Aorta (tissue), 5 donors: Measurements from ENCODE around the gene UBE2E1. TPM values are rescaled to one million over a fixed set of nuclear protein-coding genes. Genes with fewer than 3 reads are reported as not detected.

Source experiments
- ATAC-seq: fragments of 200-7000 bp; cut with Tn5 transposase; one replicate; pipeline ENCODE4 v1.9.1; 2022; ENCODE audit warnings: moderate library complexity; ENCODE audit not compliant: low FRiP score
- DNase-seq, 2 donors: peaks; one replicate each; pipeline ENCODE4 v3.0.0-alpha.2; 2020
- H3K27ac ChIP-seq, 2 donors: one replicate each; pipeline ENCODE4 v1.5.1; 2013; ENCODE audit warnings: low read length in 2 of 2, mild to moderate bottlenecking in 2 of 2, moderate library complexity in 2 of 2, control low read depth in 1 of 2, inconsistent platforms in 1 of 2, low read depth in 1 of 2
- H3K27me3 ChIP-seq, 2 donors: one replicate each; pipeline ENCODE4 v1.6.1; 2013; ENCODE audit warnings: control low read depth in 1 of 2, low read length in 1 of 2, mild to moderate bottlenecking in 1 of 2, moderate library complexity in 1 of 2; ENCODE audit not compliant: insufficient read depth in 2 of 2, control insufficient read depth in 1 of 2
- H3K36me3 ChIP-seq, 2 donors: one replicate each; pipeline ENCODE4 v1.6.1; 2013; ENCODE audit warnings: control low read depth in 1 of 2, low read length in 1 of 2, mild to moderate bottlenecking in 1 of 2; ENCODE audit not compliant: insufficient read depth in 2 of 2, control insufficient read depth in 1 of 2
- H3K4me1 ChIP-seq, 2 donors: one replicate each; pipeline ENCODE4 v1.6.1; 2013; ENCODE audit warnings: low read length in 2 of 2, control low read depth in 1 of 2, mild to moderate bottlenecking in 1 of 2, moderate library complexity in 1 of 2; ENCODE audit not compliant: insufficient read depth in 2 of 2, control insufficient read depth in 1 of 2
- H3K4me3 ChIP-seq, 2 donors: one replicate each; pipeline ENCODE4 v1.5.1; 2013; ENCODE audit warnings: low read length in 2 of 2, control low read depth in 1 of 2, mild to moderate bottlenecking in 1 of 2
- H3K9me3 ChIP-seq: one replicate; pipeline ENCODE4 v1.6.1; 2013; ENCODE audit warnings: mild to moderate bottlenecking, low read length; ENCODE audit not compliant: control insufficient read depth
- WGBS, 2 donors: extraction: QIAGEN DNeasy Blood & Tissue Kit; methylation state at CpG; one replicate each; pipeline ENCODE4 v1.1.7; 2013; 5-methylcytosine and 5-hydroxymethylcytosine counted together
- intact Hi-C, 2 donors: fragments of 100-400 bp; cut with DNase I; formaldehyde crosslinking; loops; one replicate each; pipeline versions ENCODE4 v1.14.2 to v1.15.0; 2022
- long read RNA-seq, 2 donors: library from polyadenylated mRNA; unstranded; transcript quantifications; one replicate each; pipeline ENCODE4 v2.0.0, GENCODE V29; 2020 to 2021
- polyA plus RNA-seq, 2 donors: library from polyadenylated mRNA; stranded (reverse); fragments of 200-250 nt; gene quantifications; one replicate each; pipeline ENCODE4 v1.2.3, GENCODE V29; 2013
- total RNA-seq, 2 donors: library from RNA; stranded (reverse); fragmentation: NEBNext Ultra II Directional; extraction: Animal tissue kit (Norgen Biotek cat#: 25700); gene quantifications; one replicate each; pipeline ENCODE4 v1.2.1, GENCODE V29; 2021
- donor health status: healthy with polysubstance abuse.
- donor health status: Bipolar disorder and iron deficiency.
- donor health status: DM: no; HTN: no; CAD: no.
- donor health status: DM: no; HTN: no; CAD: no.
- donor health status: DM: yes; HTN: yes; CAD: no.

Gene UBE2E1
- total RNA-seq (10 to 100 TPM; 87.2 to 96.8 TPM), polyA plus RNA-seq (100 to 1,000 TPM in 1 of 2 donors, 10 to 100 TPM in 1; 62.2 to 128 TPM)
- long read RNA-seq, donor 1, partial matches to known transcripts: 5 of 19 reads
- long read RNA-seq, donor 1, other reads (novel, unspliced or antisense): 12 of 19 reads
- long read RNA-seq, donor 2, partial matches to known transcripts: 2 of 13 reads
- long read RNA-seq, donor 2, other reads (novel, unspliced or antisense): 11 of 13 reads

DNA sequence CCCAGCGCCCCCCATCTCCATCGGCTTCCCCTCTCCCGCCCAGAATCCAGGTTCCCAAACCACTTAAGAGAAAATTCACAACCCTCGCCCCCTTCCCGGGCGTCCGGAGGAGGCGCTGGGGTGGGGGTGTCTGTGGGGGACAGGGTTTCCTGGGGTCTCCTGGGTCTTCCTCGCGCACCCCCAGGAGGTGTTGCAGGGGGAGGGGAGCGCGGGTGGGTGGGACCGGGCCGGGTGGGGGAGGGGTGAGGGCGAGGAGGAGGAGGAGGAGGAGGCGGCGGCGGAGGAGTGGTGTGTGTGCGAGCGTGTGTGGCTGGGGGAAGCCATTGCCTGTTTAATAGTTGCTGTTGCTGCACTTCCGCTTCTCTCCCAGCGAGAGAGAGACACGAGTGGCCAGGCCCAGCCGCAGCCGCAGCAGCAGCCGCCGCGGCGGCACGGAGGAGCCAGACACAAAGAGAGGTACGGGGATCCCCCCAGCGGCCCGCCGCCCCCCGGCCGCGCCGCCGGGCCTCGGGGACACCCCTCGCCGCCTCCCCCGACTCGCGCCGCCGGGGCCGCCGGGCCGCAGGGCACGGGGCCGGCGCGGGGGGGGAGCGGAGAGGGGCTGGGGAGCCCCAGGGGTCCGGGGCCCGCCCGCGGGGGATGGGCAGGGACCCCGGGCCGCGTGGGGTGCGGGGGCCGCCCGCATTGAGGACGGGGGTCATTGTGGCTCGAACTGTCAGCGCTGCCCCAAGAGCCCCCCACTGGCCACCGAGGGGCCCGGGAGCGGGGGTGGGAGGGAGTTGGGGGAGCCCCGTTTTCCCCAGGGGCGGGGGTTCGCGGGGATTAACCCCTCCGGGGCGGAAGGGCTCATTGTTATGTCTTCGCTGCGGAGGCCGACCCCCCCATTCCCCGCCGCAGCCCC lies at the start of gene UBE2E1:
TSS of gene UBE2E1 (plus strand) at position 323 of the 901 bp plus-strand sequence. CDS start 1,315 bp downstream, outside the sequence.
- Histone ChIP-seq H3K36me3 (no peaks in the 10 kb centered on the region), H3K4me3 (peak within 1 kb of the TSS; percentile 69 to 96), H3K27me3 (no peaks in the 10 kb centered on the region), H3K27ac (no peak within 1 kb of the TSS), H3K9me3 (no peaks in the 10 kb centered on the region), H3K4me1 (no peaks in the 10 kb centered on the region)
- intact Hi-C loops: loop anchor here (10.0 kb wide), 3 partner anchors 191 to 611 kb away; partner anchors contain the start of gene UBE2E2 (in 1 of the 2)
- 1% methylated on average over 31 to 82 of the region's 82 CpGs for WGBS, 2 donors
- DNase-seq: peak; percentile 85 to 91
- peak; percentile 75 for ATAC-seq

DNA sequence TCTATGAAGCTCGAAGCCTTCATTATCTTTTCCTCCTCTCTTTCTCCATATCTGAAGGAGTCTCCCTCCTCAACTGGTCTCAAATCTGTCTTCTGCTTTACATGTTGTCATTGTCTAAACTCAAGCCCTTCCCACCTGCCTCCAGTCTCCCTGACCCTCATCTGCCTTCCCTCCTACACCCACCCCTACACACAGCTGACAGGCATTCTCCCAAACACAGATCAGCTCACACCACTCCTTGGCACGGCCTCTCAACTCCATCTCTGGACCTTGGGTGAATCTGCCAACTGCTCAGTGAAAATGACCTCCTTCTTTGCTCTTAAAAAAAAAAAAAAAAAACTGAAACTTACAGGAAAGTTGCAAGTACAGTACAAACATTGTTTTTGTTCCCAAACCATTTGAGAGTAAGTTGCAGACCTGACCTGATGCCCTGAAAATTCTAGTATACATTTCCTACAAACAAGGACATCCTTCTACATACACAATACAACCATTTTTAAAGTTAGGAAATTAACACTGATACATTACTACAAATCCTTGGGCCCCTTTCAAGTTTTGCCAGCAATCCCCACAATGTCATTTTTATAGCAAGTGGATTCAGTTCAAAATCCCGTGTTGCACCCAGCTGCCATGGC lies 49.4 kb upstream of the UBE2E1 start:
- Histone ChIP-seq H3K27me3 (no peaks in the 10 kb centered on the region), H3K4me1 (no peaks in the 10 kb centered on the region), H3K27ac (no peak overlapping the region), H3K4me3 (no peak overlapping the region), H3K9me3 (no peaks in the 10 kb centered on the region), H3K36me3 (no peaks in the 10 kb centered on the region)
- peak; percentile 9 for ATAC-seq
- intact Hi-C loops: no loop called here
- 83 to 86% methylated on average over 3 of the region's 3 CpGs for WGBS, 2 donors
- no peak for DNase-seq

DNA sequence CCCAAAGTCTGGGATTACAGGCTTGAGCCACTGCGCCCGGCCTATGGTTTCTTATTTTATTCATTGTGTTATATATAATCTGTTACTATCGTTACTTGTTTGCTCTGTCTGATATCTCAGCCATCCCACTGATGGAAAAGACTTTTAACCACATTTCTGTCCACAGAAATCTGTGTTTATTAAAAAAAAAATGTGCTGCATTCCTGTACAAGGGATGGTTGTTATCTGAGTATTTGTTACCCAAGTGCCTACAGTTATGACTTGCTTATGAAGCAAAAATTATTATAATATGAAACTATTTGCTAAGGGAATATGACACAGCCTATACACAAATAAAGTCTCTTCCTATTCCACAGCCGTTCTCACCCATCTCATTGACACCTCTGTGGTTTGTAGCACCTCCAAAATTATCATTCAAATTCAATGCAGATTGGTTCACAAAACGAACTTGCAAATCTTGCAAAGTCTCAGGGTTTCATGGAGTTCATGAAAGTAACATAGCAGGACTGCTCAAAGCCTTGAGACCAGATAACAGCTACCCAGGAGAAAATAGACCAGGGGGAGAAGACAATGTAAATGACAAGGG lies 47.4 kb upstream of the UBE2E1 start:
- intact Hi-C loops: no loop called here
- no peak for ATAC-seq
- Histone ChIP-seq H3K4me3 (no peak overlapping the region), H3K9me3 (no peaks in the 10 kb centered on the region), H3K27ac (no peak overlapping the region), H3K27me3 (no peaks in the 10 kb centered on the region), H3K36me3 (no peaks in the 10 kb centered on the region), H3K4me1 (no peaks in the 10 kb centered on the region)
- 94 to 99% methylated on average over 5 of the region's 5 CpGs for WGBS, 2 donors
- no peak for DNase-seq

DNA sequence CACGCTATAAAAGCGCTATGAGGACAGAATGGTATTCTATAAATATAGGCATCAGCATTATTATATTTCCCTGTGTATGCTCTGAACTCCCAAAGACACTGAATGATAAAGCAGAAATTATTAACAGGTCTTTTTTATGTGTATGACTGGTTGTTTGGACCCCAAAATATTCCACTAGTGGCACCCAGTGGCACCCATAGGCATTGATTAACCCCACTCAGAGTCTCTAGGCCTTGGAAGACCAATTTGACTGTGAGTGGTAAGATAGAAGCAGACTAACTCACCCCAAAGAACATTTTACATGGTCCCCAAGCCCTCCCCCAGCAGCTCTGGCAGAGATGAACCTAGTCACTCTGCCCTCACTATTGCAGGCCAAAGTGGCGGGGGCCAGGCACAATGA lies 45.4 kb upstream of the UBE2E1 start:
- ATAC-seq: no peak
- DNase-seq: no peak
- no peaks in the 10 kb centered on the region for H3K36me3 ChIP-seq
- WGBS, 2 donors: 95 to 99% methylated on average over 3 of the region's 3 CpGs
- no peaks in the 10 kb centered on the region for H3K27me3 ChIP-seq
- H3K27ac ChIP-seq: no peak overlapping the region
- H3K4me1 ChIP-seq: no peaks in the 10 kb centered on the region
- no peaks in the 10 kb centered on the region for H3K9me3 ChIP-seq
- intact Hi-C loops: no loop called here
- H3K4me3 ChIP-seq: no peak overlapping the region

DNA sequence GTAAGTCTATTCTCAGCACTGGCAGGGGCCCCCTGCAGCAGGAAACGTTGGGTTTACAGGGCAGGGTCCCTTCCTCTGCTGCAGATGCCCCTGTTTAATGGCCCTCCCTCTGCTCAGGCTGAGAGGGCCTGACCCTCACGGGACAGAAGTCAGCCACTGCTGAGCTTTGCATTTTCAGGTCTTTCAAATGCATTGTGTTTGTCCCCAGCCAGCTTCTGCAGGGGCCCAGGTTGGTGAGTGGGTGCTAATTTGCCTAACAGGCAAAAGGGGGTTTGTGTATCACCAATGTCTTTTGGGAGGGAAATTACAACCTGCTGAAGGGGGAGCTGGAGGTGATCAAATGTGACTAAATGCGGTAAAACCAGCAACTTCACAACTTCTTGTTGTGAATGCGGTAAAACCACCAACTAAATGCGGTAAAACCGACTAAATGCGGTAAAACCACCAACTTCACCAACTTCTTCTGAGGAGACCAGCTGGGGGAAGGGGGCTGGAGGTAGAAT lies 44.8 kb upstream of the UBE2E1 start:
- intact Hi-C loops: no loop called here
- Histone ChIP-seq H3K9me3 (no peaks in the 10 kb centered on the region), H3K27me3 (no peaks in the 10 kb centered on the region), H3K4me3 (no peak overlapping the region), H3K36me3 (no peaks in the 10 kb centered on the region), H3K4me1 (no peaks in the 10 kb centered on the region), H3K27ac (no peak overlapping the region)
- WGBS, 2 donors: 92 to 94% methylated on average over 7 of the region's 7 CpGs
- ATAC-seq: no peak
- DNase-seq: no peak

DNA sequence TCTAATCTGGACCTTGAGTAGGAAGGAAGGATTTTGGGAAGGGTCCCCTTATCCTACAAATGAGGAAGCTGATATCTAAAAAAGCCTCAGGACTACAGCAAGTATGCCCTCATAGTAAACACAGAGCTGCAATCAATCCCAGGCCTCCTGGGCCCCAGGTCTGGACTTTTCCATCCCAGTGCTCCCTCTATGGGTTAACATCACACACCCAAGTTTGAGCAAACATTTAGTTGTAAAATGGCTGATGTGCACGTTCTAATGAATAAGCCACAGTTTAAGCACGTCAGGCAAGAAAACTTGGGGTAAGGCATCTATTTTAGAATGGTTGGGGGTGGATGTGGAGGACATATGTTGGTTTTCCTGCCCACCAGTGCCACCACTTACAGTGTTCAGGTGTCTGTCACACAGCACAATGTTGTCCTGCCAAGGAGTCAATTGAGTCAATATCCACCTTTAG lies 44.3 kb upstream of the UBE2E1 start:
- no peaks in the 10 kb centered on the region for H3K9me3 ChIP-seq
- intact Hi-C loops: no loop called here
- H3K36me3 ChIP-seq: no peaks in the 10 kb centered on the region
- no peaks in the 10 kb centered on the region for H3K27me3 ChIP-seq
- no peak for DNase-seq
- no peak overlapping the region for H3K4me3 ChIP-seq
- ATAC-seq: no peak
- H3K4me1 ChIP-seq: no peaks in the 10 kb centered on the region
- no peak overlapping the region for H3K27ac ChIP-seq
- 80 to 85% methylated on average over 2 of the region's 2 CpGs for WGBS, 2 donors

DNA sequence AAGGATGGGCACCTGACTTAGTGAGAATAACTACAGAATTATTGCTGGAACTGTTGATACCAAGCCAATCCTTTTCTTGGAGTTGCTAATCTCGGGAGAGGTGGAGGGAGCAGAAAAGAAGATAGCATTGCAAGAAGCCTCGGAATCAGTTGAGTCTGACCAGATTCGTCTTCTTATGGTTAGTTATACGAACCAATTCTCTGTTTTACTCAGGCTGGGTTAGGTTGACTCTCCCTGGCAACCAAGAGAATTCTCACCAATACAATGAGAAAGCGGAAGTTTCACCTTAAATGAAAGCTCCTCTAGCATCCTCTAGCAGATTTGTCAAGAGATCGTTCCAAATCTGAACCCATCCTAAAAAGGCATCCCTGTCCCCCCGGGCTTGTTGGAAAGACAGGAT lies 43.5 kb upstream of the UBE2E1 start:
- DNase-seq (no peak), ATAC-seq (no peak)
- Histone ChIP-seq H3K27ac (no peak overlapping the region), H3K27me3 (no peaks in the 10 kb centered on the region), H3K4me3 (no peak overlapping the region), H3K36me3 (no peaks in the 10 kb centered on the region), H3K9me3 (no peaks in the 10 kb centered on the region), H3K4me1 (no peaks in the 10 kb centered on the region)
- 95 to 97% methylated on average over 7 of the region's 7 CpGs for WGBS, 2 donors
- intact Hi-C loops: no loop called here

DNA sequence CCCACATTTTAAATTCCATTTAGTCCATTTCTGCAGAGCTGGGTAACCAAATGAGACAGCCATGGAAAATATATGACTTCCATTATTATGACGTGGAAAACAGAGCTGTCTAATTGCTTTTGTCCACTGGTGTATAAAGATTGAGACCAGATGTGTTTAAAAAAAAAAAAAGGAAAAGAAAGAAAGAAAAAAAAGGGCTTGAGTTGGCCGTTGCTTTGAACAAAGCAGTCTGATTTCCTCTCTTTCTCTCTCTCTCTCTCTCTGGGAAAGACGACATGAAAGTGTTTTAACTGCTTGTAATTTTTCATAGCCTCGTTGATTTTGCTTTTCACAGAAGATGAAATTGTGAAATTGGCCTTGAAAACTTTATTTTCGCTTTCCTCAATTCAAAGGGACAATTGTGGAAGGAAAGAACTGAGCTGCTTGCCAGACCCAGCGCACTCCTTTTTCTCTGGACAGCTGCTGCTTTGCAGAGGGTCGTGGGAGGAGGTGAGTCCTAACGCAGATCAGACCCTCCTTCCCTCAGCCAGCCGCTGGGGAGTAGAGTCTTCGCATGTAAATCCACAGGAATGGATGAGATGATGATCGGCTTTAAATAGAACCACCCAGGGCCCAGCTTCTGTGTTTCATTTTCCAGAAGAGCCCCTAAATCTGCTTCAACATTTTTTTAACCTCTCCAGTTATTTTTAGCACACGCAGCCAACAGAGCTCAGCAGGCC lies 42.8 kb upstream of the UBE2E1 start:
- no peak for ATAC-seq
- Histone ChIP-seq H3K36me3 (no peaks in the 10 kb centered on the region), H3K9me3 (no peaks in the 10 kb centered on the region), H3K4me1 (no peaks in the 10 kb centered on the region), H3K4me3 (peak overlapping the region; percentile 29 to 62), H3K27me3 (no peaks in the 10 kb centered on the region), H3K27ac (no peak overlapping the region)
- 6% methylated on average over 12 of the region's 12 CpGs for WGBS, 2 donors
- DNase-seq: no peak
- intact Hi-C loops: no loop called here
